Measurements from ENCODE around the gene NHP2. TPM values are rescaled to one million over a fixed set of nuclear protein-coding genes. Genes with fewer than 3 reads are reported as not detected.

The NHP2 gene
- total RNA-seq, 1 experiment from 2014 or later, result 263 TPM

DNA sequence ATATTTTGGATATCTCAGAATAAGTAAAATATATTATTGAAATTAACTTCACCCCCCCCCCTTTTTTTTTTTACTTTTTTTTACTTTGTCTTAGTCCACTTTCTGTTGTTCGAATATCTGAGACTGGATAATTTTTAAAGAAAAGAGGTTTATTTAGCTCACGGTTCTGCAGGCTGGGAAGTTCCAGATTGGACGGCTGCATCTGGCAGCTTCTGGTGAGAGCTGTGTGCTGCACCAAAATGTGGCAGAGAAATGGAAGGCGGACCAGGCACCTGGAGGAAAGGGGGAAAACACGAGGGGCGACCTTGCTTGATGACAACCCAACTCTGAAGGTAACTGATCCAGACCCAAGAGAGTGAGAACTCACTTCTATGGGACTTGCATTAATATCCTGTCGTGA is 39.1 kb upstream of the NHP2 start:
- TF ChIP-seq RORB (CRISPR knock-in tag; IDR thresholded peaks at IDR 0.05) (no peak), FOXP1 (CRISPR knock-in tag; IDR thresholded peaks at IDR 0.05; ENCODE audit: borderline replicate concordance) (no peak), NR2C2 (CRISPR knock-in tag; IDR thresholded peaks at IDR 0.05) (no peak), GTF2I (CRISPR knock-in tag; conservative IDR thresholded peaks at IDR 0.05) (no peak), ZSCAN18 (CRISPR knock-in tag; IDR thresholded peaks at IDR 0.05) (no peak), STAT6 (CRISPR knock-in tag; conservative IDR thresholded peaks at IDR 0.05; ENCODE audit: low read depth) (no peak)
- H3K27me3 Mint-ChIP-seq (ENCODE audit: low read depth), result peaks cover 5% of the 10 kb centered on the region
- peaks cover 17% of the 10 kb centered on the region for H3K9me3 Mint-ChIP-seq
- H3K4me1 Mint-ChIP-seq, result peaks cover 16% of the 10 kb centered on the region
- DNase-seq (ENCODE audit: low spot score) (no peak), ATAC-seq (no peak)
- POLR2A ChIA-PET, result interaction anchor here (0.9 kb wide), 1 partner anchor 15 kb away, joined by 3 read pairs; no protein-coding TSS in a partner anchor
- H3K27ac Mint-ChIP-seq, result no peak overlapping the region
- H3K4me3 Mint-ChIP-seq, result no peak overlapping the region
- H3K36me3 Mint-ChIP-seq, result peaks cover 15% of the 10 kb centered on the region
- CTCF ChIA-PET, result interaction anchor here (0.6 kb wide), 1 partner anchor 39 kb away, joined by 4 read pairs; the partner anchor contains the start of gene NHP2

DNA sequence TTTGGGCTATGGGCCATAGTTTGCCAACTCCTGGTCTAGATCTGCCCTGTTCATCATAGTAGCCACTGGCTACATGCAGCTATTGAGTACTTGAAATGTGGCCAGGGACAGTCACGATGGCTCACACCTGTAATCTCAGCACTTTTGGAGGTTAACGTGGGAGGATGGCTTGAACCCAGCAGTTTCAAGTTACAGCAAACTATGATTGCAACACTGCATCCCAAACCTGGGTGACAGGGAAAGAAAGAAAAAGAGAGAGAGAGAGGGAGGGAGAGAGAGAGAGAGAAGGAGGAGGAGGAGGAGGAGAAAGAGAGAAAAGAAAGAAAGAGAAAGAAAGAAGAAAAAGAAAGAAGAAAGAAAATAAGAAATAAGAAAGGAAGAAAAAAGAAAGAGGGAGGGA is 38.6 kb upstream of the NHP2 start:
- ChIA-PET POLR2A (interaction anchor here (0.9 kb wide), 1 partner anchor 15 kb away, joined by 3 read pairs; no protein-coding TSS in a partner anchor), CTCF (no interaction called here)
- TF ChIP-seq MXD4 (CRISPR knock-in tag; IDR thresholded peaks at IDR 0.05; ENCODE audit: borderline replicate concordance), result no peak
- TF ChIP-seq TCF7 (CRISPR knock-in tag; IDR thresholded peaks at IDR 0.05; ENCODE audit: low read depth), result no peak
- TF ChIP-seq NR3C1 (CRISPR knock-in tag; conservative IDR thresholded peaks at IDR 0.05; ENCODE audit: low read depth), result no peak
- no peak for TF ChIP-seq RELA (CRISPR knock-in tag; IDR thresholded peaks at IDR 0.05; ENCODE audit: borderline replicate concordance)
- TF ChIP-seq, protein P1, sequence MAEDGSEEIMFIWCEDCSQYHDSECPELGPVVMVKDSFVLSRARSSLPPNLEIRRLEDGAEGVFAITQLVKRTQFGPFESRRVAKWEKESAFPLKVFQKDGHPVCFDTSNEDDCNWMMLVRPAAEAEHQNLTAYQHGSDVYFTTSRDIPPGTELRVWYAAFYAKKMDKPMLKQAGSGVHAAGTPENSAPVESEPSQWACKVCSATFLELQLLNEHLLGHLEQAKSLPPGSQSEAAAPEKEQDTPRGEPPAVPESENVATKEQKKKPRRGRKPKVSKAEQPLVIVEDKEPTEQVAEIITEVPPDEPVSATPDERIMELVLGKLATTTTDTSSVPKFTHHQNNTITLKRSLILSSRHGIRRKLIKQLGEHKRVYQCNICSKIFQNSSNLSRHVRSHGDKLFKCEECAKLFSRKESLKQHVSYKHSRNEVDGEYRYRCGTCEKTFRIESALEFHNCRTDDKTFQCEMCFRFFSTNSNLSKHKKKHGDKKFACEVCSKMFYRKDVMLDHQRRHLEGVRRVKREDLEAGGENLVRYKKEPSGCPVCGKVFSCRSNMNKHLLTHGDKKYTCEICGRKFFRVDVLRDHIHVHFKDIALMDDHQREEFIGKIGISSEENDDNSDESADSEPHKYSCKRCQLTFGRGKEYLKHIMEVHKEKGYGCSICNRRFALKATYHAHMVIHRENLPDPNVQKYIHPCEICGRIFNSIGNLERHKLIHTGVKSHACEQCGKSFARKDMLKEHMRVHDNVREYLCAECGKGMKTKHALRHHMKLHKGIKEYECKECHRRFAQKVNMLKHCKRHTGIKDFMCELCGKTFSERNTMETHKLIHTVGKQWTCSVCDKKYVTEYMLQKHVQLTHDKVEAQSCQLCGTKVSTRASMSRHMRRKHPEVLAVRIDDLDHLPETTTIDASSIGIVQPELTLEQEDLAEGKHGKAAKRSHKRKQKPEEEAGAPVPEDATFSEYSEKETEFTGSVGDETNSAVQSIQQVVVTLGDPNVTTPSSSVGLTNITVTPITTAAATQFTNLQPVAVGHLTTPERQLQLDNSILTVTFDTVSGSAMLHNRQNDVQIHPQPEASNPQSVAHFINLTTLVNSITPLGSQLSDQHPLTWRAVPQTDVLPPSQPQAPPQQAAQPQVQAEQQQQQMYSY (CRISPR knock-in tag; IDR thresholded peaks at IDR 0.05), result no peak
- TF ChIP-seq ZBTB21 (CRISPR knock-in tag; IDR thresholded peaks at IDR 0.05; ENCODE audit: borderline replicate concordance), result no peak
- TF ChIP-seq NFE2L1 (CRISPR knock-in tag; IDR thresholded peaks at IDR 0.05), result no peak
- no peak for TF ChIP-seq PRRX2 (CRISPR knock-in tag; IDR thresholded peaks at IDR 0.05)
- TF ChIP-seq IRF2 (CRISPR knock-in tag; IDR thresholded peaks at IDR 0.05; ENCODE audit: borderline replicate concordance, low read depth), result no peak
- TF ChIP-seq, protein P2, sequence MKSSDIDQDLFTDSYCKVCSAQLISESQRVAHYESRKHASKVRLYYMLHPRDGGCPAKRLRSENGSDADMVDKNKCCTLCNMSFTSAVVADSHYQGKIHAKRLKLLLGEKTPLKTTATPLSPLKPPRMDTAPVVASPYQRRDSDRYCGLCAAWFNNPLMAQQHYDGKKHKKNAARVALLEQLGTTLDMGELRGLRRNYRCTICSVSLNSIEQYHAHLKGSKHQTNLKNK (CRISPR knock-in tag; IDR thresholded peaks at IDR 0.05), result no peak
- no peak for TF ChIP-seq NFATC4 (CRISPR knock-in tag; IDR thresholded peaks at IDR 0.05)
- no peak for TF ChIP-seq FOXK1 (CRISPR knock-in tag; IDR thresholded peaks at IDR 0.05)
- TF ChIP-seq ZNF396 (CRISPR knock-in tag; IDR thresholded peaks at IDR 0.05; ENCODE audit: borderline replicate concordance), result no peak
- TF ChIP-seq, protein P3, sequence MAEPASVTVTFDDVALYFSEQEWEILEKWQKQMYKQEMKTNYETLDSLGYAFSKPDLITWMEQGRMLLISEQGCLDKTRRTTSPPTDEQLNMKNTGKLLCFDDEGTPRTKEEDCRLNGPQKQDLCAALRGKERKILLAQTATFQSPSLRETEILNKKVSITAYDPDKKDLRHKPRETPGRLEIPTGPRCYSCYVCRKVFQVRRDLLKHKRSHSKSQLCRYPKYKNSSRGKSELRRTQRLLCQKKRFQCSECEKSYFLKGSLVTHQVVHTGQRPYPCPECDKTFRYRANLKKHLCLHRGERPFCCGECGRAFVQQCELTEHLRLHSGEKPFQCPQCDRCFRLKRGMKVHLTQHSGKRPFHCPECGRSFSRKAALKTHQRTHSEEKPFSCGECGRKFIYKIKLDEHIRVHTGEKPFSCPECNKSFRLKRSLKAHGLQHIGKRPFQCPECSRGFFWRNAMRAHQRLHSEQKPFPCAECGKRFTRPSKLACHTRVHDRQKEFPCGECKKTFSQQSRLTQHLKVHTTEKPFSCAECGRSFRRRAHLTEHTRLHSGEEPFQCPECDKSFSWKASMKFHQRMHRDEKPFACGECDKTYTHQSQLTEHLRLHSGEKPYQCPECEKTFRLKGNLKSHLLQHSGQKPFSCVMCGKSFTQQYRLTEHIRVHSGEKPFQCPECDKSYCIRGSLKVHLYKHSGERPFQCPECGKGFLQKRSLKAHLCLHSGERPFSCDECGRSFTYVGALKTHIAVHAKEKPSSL (CRISPR knock-in tag; conservative IDR thresholded peaks at IDR 0.05), result no peak
- no peak for TF ChIP-seq SMAD4 (CRISPR knock-in tag; IDR thresholded peaks at IDR 0.05)
- no peak for TF ChIP-seq CTCF (IDR thresholded peaks at IDR 0.05)
- TF ChIP-seq EMX1 (CRISPR knock-in tag; IDR thresholded peaks at IDR 0.05), result no peak
- H3K4me1 Mint-ChIP-seq, result peaks cover 16% of the 10 kb centered on the region
- ATAC-seq (no peak), DNase-seq (ENCODE audit: low spot score) (no peak)
- H3K4me3 Mint-ChIP-seq, result no peak overlapping the region
- H3K36me3 Mint-ChIP-seq, result peaks cover 15% of the 10 kb centered on the region
- peaks cover 17% of the 10 kb centered on the region for H3K9me3 Mint-ChIP-seq
- H3K27ac Mint-ChIP-seq, result no peak overlapping the region
- peaks cover 5% of the 10 kb centered on the region for H3K27me3 Mint-ChIP-seq (ENCODE audit: low read depth)
